Progenitor cell of endocrine pancreas (in vitro differentiated cells): ENCODE measurements around the gene RAC2. TPM values are rescaled to one million over a fixed set of nuclear protein-coding genes. Genes with fewer than 3 reads are reported as not detected.
"Not testable (repeated sequence)": the region's sequence is repeated elsewhere in the genome, so short reads cannot be mapped to it uniquely, and the experiment has no call there.

Source experiments
- DNase-seq: peaks from one replicate; pipeline ENCODE4 v3.0.0; 2021; ENCODE audit warnings: low spot score; ENCODE audit not compliant: unreplicated experiment
- H3K27ac Mint-ChIP-seq: 2 replicates; pipeline ENCODE4 v1.8.0; 2021; ENCODE audit warnings: mild to moderate bottlenecking, moderate library complexity, mixed read lengths
- H3K27me3 Mint-ChIP-seq: 2 replicates; pipeline ENCODE4 v1.8.0; 2021; ENCODE audit warnings: mixed read lengths
- H3K36me3 Mint-ChIP-seq: 2 replicates; pipeline ENCODE4 v1.8.0; 2022; ENCODE audit warnings: mixed read lengths; ENCODE audit not compliant: insufficient read depth
- H3K4me1 Mint-ChIP-seq: 2 replicates; pipeline ENCODE4 v1.8.0; 2021; ENCODE audit warnings: low read depth, mixed read lengths
- H3K4me3 Mint-ChIP-seq: 2 replicates; pipeline ENCODE4 v1.8.0; 2021; ENCODE audit warnings: low read depth, mild to moderate bottlenecking, moderate library complexity, mixed read lengths
- H3K9me3 Mint-ChIP-seq: 2 replicates; pipeline ENCODE4 v1.8.0; 2021; ENCODE audit warnings: low read depth, mixed read lengths
- total RNA-seq: library from RNA; stranded (reverse); gene quantifications from 2 replicates; pipeline ENCODE4 v1.2.1, GENCODE V29; 2021
- TF ChIP-seq, protein P1 (sequence below): fragments of 200-600 bp; sonication (generic); IDR thresholded peaks from one replicate; pipeline ENCODE4 v1.5.0; 2021; ENCODE audit warnings: antibody characterized with exemption, mild to moderate bottlenecking; ENCODE audit not compliant: unreplicated experiment

RAC2 gene
- total RNA-seq, 1 donor from 2014 or later, result 1.7 TPM

DNA sequence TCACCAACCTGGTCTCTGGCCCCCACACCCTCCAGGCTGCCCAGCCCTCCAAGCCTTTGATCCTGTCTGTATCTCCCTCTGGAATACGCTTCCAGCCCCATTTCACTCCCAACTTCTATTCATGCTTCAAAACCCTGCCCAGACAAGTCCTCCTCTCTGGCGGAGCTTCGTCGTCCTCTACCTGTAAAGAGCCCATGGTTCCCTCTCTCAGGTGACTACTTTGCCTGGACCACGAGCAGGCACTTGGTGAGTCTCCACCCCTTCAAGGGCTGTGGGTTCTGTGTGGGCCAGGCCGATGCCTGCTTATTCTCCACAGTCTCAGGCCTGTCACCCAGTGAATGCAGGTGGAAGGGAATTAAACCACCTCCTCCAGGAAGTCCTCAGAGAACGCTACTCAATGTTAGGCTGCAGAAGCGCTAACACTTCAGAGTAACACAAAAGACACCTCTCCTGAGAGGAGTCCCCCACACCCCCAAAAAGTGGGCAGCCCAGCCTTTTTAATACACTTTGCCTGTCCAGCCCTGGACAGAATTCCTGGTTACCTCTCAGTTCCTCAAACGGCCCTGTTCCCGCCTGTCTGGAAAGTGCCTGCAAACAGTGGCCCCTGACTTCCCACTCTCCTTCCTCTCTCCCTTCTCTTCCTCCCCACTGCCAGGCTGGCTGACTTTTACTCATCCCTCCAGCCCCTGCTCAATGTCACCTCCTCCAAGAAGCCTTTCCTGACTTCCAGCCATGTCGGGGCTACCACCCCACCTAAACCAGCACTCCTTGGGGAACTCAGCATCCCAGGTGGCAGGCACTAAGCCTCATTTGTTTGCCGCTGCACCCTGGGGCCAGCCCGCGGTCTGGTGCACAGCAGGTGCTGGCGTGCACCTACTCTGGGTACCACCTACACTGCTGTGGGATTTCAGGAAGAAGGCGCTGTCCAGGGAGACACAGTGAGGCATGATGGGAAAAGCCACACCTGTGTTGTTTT is 9.0 kb downstream of the RAC2 start:
- TF ChIP-seq, protein P1, sequence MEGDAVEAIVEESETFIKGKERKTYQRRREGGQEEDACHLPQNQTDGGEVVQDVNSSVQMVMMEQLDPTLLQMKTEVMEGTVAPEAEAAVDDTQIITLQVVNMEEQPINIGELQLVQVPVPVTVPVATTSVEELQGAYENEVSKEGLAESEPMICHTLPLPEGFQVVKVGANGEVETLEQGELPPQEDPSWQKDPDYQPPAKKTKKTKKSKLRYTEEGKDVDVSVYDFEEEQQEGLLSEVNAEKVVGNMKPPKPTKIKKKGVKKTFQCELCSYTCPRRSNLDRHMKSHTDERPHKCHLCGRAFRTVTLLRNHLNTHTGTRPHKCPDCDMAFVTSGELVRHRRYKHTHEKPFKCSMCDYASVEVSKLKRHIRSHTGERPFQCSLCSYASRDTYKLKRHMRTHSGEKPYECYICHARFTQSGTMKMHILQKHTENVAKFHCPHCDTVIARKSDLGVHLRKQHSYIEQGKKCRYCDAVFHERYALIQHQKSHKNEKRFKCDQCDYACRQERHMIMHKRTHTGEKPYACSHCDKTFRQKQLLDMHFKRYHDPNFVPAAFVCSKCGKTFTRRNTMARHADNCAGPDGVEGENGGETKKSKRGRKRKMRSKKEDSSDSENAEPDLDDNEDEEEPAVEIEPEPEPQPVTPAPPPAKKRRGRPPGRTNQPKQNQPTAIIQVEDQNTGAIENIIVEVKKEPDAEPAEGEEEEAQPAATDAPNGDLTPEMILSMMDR, result no peak
- peaks cover 25% of the 10 kb centered on the region for H3K27me3 Mint-ChIP-seq
- no peaks in the 10 kb centered on the region for H3K9me3 Mint-ChIP-seq
- no peak for DNase-seq
- H3K4me1 Mint-ChIP-seq, result no peaks in the 10 kb centered on the region
- no peak overlapping the region for H3K27ac Mint-ChIP-seq
- no peaks in the 10 kb centered on the region for H3K36me3 Mint-ChIP-seq
- no peak overlapping the region for H3K4me3 Mint-ChIP-seq

DNA sequence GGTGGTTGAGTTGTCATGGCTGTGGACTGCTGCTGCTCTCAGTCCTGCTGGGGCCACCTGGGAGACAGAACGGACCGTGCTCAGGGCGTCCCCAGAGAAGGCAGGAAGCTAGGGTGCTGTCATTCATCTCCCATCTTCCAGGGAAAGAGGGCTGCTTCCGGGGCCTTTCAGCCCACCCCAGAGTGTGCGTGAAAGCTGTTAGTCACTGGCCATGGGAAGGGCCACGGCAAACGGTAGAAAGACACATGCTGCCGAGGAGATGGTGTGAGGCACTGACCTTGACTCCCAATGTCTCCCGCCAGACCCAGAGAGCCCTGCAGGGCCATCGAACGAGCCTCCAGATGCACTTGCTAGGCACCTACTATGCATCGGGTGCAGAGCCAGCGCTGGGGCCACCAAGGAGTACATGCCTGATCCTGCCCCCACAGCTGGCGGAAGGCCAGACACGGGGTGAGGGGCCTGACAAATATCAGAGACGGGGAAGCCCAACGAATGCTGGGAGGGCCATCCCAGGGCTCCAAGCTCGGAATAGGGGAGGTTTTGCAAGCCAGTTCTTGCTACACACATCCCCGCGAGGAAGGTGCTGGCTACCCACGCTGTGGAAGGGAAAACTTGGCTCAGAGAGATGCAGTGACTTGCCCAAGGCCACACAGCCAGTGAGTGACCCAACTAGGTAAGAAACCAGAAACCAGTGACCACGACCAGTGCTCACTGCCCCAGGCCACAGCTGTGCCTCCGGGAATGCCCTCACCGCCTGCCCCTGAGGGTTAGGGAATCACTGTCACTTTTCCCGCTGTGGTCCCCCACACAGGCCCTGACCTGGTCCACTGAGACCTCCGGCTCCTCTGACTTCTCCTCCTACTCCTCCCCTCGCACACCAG is 10.1 kb downstream of the RAC2 start:
- Mint-ChIP-seq H3K36me3 (no peaks in the 10 kb centered on the region), H3K4me1 (no peaks in the 10 kb centered on the region), H3K27me3 (peaks cover 23% of the 10 kb centered on the region), H3K9me3 (no peaks in the 10 kb centered on the region), H3K27ac (no peak overlapping the region), H3K4me3 (no peak overlapping the region)
- no peak for DNase-seq
- TF ChIP-seq, protein P1, result no peak

DNA sequence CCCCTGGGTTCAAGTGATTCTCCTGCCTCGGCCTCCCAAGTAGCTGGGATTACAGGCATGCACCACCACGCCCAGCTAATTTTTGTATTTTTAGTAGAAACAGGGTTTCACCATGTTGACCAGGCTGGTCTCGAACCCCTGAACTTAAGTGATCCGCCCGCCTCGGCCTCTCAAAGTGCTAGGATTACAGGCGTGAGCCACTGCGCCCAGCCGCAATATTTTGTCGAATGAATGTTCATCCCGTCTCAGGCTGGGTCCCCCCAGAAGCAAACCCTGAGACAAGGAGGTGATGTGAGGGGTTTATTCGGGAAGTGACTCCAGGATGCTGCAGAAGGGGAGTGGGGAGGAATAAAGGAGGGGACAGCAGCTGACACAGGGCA is 10.7 kb downstream of the RAC2 start:
- not testable (repeated sequence) for H3K9me3 Mint-ChIP-seq, H3K27ac Mint-ChIP-seq, H3K4me1 Mint-ChIP-seq, DNase-seq, H3K4me3 Mint-ChIP-seq, H3K36me3 Mint-ChIP-seq
- peaks cover 22% of the 10 kb centered on the region for H3K27me3 Mint-ChIP-seq

DNA sequence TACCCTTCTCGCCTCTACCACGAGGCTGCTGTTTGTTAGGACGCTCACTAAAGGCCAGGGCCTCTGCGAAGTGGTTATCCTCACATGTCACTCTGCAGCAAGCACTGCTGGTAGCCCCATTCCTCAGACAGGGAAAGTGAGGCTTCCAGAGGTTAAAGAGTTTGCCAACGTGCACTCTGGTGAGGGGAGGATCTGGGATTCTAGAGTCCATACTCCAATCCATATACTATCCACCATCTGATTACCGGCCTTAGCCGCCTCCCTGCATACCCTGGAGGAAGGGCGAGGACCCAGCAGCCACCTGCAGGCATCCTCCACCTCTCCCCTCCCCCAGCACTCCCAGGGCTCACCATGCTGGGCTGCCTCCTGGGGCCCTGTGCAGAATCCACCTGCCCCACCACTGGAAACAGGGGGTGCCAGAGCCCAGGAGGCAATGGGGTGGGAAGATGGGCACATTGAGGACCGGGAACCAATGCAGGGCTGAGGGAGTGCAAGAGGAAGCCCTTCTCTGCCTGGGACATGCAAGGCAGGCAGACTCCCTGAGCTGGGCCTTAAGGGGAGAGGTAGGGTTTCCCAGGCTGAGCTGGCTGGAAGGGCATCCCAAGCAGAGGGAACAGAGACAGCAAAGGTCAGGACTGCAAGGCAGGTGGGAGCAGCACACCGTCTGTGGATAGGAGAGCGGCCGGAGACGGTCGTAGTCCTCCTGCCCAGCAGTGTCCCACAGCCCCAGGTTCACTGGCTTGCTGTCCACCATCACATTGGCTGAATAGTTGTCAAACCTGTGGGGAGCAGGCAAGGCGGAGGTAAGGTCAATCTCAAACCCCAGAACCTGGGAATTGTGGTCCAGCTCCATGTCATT is 11.7 kb downstream of the RAC2 start:
- Mint-ChIP-seq H3K27me3 (peaks cover 16% of the 10 kb centered on the region), H3K36me3 (no peaks in the 10 kb centered on the region), H3K4me1 (no peaks in the 10 kb centered on the region), H3K9me3 (no peaks in the 10 kb centered on the region), H3K4me3 (no peak overlapping the region), H3K27ac (no peak overlapping the region)
- no peak for DNase-seq
- TF ChIP-seq, protein P1, result no peak

GRCh38 chr22:37231406-37232139 is 12.5 kb downstream of the RAC2 start:
- Mint-ChIP-seq H3K4me3 (no peak overlapping the region), H3K27ac (no peak overlapping the region), H3K9me3 (no peaks in the 10 kb centered on the region), H3K4me1 (no peaks in the 10 kb centered on the region), H3K27me3 (peaks cover 13% of the 10 kb centered on the region), H3K36me3 (no peaks in the 10 kb centered on the region)
- DNase-seq, result no peak
- TF ChIP-seq, protein P1, result no peak
